Motor neuron (in vitro differentiated cells): ENCODE results near the gene RAI2. TPM values are rescaled to one million over a fixed set of nuclear protein-coding genes. Genes with fewer than 3 reads are reported as not detected.

Source experiments
- ATAC-seq, 8 experiments: fragments of 200-7000 bp; cut with Tn5 transposase; replicated peaks in 6 of 8; 2 replicates each; pipeline ENCODE4 v1.8.0; 2021; ENCODE audit warnings: mild to moderate bottlenecking in 8 of 8, moderate library complexity in 8 of 8
- H3K27ac ChIP-seq, 2 donors: fragments of 250-450 bp; sonication (Bioruptor Pico); 2 replicates each; pipeline ENCODE4 v1.9.0; 2021; ENCODE audit warnings: antibody characterized with exemption in 2 of 2, mild to moderate bottlenecking in 2 of 2, moderate library complexity in 1 of 2
- H3K4me1 ChIP-seq, 2 donors: fragments of 250-450 bp; sonication (Bioruptor Pico); replicated peaks in 1 of 2; 2 replicates each; pipeline ENCODE4 v1.6.1; 2021; ENCODE audit warnings: antibody characterized with exemption in 2 of 2, mild to moderate bottlenecking in 2 of 2, moderate library complexity in 1 of 2
- H3K4me3 ChIP-seq, 5 donors: fragments of 250-450 bp; sonication (Bioruptor Pico); 2 replicates each; pipeline ENCODE4 v1.9.0; 2021; ENCODE audit warnings: antibody characterized with exemption in 5 of 5, mild to moderate bottlenecking in 5 of 5, moderate library complexity in 4 of 5
- WGBS, 10 experiments: fragments of 450-650 bp; shearing (Covaris generic); methylation state at CpG; one replicate each; pipeline ENCODE4 v1.0.0; 2022; 5-methylcytosine and 5-hydroxymethylcytosine counted together
- in situ Hi-C, 9 experiments: fragments of 400-800 bp; cut with MboI; loops; one replicate each; pipeline ENCODE4 v1.15.0; 2021; ENCODE audit warnings: low sequenced_read_pairs in 9 of 9, low pct_unique_long_range_greater_than_20kb in 2 of 9; ENCODE audit not compliant: unreplicated experiment in 9 of 9
- total RNA-seq, 8 experiments: library from RNA; unstranded; fragments of 300-600 nt; gene quantifications; 2 replicates each; pipeline versions ENCODE4 v1.2.3 to v1.2.4, GENCODE V29; 2022

Gene RAI2
- total RNA-seq, 8 experiments from 2014 or later, result 0.52 to 5.2 (median 3.8) TPM; not detected in 2

DNA sequence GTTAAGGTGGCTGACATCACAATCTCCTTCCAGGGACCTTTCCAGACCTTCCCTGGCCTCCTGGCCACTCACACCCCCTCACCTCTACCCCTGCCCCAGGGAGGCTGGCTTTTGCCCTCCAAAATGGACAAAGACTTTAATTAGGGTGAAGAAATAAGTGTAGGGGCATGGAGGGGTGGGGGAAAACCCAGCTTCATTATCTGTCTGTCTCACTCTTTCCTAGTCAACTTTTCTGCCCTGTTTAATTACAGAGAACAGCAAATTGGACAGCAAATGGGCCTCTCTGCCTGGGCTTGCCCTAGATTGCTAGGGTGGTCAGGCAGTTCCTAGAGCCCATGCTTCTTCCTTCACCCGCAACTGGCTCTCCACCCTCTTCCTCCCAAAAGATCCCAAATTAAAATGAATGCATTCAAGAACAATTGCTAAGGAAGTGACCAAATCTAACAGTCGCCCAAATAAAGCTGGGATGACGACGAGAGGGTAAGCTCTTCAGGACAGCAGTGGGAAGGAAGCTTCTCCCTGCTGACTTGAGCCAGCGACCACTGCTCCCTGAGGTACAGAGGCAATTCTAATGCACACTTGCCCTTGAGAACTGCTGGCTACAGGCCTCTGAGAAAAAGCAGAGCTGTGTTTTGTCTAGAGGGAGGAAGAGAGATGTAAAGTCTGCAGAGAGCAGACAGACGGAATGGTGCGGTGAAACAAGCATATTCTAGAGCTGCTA lies 12.4 kb downstream of the RAI2 start:
- peaks cover 0 to 13% of the 10 kb centered on the region in 2 donors for H3K4me1 ChIP-seq
- WGBS, 10 experiments, result 61 to 81% methylated on average over 3 of the region's 7 CpGs; no CpG with 5 or more reads in 8 of the 10 experiments
- ATAC-seq, result no peak
- in situ Hi-C loops, result no loop called here
- H3K4me3 ChIP-seq, result no peak overlapping the region
- no peak overlapping the region for H3K27ac ChIP-seq

DNA sequence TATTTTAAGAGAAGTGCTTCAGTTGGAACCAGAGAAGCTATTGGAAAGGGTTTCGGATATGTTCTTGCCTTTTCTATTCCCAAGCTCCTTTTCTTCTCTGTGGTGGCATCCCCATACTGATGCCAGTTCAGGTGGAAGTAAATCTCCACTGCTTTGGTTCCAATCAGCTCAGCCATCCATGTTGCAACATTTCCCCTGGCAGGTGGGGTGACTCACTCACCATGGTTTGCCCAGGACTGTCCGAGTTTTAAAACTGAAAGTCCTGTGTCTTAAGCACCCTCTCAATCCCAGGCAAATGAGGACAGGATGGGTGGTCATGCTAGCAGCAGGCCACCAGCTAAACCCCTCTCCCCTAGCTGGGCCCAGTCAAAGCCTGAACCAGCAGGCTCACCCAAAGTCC lies 15.1 kb downstream of the RAI2 start:
- H3K4me3 ChIP-seq, result no peak overlapping the region
- in situ Hi-C loops, result no loop called here
- WGBS, 10 experiments, result 0 to 100% (median 63%) methylated on average over 1 to 2 of the region's 2 CpGs; no CpG with 5 or more reads in 6 of the 10 experiments
- H3K27ac ChIP-seq, result no peak overlapping the region
- ATAC-seq, result no peak
- peaks cover 5 to 22% of the 10 kb centered on the region in 2 donors for H3K4me1 ChIP-seq

DNA sequence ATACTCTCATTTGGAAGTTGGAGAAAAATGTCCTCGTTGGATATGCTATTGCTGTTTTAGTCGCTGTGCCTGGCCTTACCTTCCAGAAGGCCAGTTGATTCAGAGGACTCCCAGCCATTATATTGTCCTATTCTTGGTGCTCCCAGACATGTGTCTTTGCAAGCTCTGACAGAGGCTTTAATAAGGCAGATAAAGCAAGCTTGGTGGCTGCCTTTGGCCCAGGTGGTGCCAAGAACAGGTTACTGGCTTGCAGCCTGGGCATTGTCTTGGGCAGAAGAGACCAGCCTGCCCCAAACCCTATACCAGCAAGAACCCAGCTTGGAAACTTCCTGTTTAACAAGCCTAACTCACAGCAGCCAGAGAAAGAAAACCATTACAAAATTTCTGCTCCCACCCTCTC lies 16.9 kb downstream of the RAI2 start:
- in situ Hi-C loops, result no loop called here
- peaks cover 5 to 22% of the 10 kb centered on the region in 2 donors for H3K4me1 ChIP-seq
- H3K27ac ChIP-seq, result no peak overlapping the region
- WGBS, 10 experiments, result 17 to 60% methylated on average over 1 to 2 of the region's 2 CpGs; no CpG with 5 or more reads in 8 of the 10 experiments
- no peak overlapping the region for H3K4me3 ChIP-seq
- no peak for ATAC-seq

DNA sequence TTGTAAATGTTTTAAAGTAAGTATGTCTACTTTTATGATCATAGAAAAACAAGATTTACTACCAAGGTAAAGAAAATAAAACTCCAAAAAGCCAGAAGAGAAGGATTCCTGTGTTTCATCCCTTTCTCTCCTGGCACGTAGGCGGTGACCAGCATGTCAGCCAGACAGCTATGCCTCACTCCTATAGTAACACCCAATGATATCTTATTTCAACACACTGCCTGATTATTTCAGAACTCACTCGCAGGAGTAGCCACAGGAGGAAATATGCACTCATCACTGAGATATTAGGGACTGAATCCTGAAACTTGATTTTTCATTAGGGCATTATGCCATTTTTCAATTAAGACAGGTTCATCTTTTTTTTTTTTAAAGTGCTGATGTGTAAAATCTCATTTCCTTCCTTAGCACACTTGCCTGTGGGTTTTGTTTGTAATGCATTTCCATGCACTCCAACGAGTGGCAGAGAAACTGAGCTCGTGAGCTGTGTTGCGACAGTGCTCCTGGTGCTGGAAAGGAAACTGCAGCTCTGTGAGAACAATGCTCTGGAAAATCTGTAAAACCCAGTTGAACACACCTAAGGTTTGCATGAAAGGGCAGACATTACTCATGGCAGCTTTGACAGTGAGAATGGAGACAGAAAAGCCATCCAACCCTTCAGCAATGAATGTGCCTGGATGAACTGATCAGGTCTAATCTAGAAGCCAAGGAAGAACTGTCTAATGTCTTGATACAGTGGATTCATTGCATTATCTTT lies 18.2 kb downstream of the RAI2 start:
- ATAC-seq, result peak in 6 of 8 experiments; percentile 23 to 64 (median 54)
- Histone ChIP-seq H3K4me3 (no peak overlapping the region), H3K4me1 (peaks cover 5 to 22% of the 10 kb centered on the region in 2 donors), H3K27ac (no peak overlapping the region)
- in situ Hi-C loops, result no loop called here
- WGBS, 10 experiments, result 0 to 100% (median 44%) methylated on average over 1 to 5 of the region's 6 CpGs; no CpG with 5 or more reads in 3 of the 10 experiments

DNA sequence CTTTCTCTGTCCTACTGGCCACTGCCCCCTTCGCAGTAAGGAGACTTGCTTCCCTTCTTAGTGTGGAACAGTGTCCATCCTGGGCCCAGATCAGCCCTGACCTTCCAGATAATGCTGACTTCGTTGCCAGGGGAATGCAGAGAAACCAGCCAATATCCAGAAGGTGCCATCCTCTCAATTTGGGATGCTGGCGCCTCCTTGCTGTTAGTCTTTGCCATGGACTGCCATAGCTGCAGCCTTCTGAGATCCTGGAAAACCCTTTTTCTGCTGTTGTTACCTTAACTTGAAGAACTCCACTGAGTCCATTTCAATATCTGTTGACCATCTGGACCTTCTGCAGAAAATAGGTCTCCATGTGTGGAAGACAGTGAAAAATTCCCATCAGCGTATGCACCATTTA lies 21.8 kb downstream of the RAI2 start:
- Histone ChIP-seq H3K27ac (no peak overlapping the region), H3K4me3 (no peak overlapping the region), H3K4me1 (peaks cover 15 to 32% of the 10 kb centered on the region in 2 donors)
- 48 to 90% methylated on average over 2 to 3 of the region's 4 CpGs; no CpG with 5 or more reads in 8 of the 10 experiments for WGBS, 10 experiments
- in situ Hi-C loops, result no loop called here
- no peak for ATAC-seq

DNA sequence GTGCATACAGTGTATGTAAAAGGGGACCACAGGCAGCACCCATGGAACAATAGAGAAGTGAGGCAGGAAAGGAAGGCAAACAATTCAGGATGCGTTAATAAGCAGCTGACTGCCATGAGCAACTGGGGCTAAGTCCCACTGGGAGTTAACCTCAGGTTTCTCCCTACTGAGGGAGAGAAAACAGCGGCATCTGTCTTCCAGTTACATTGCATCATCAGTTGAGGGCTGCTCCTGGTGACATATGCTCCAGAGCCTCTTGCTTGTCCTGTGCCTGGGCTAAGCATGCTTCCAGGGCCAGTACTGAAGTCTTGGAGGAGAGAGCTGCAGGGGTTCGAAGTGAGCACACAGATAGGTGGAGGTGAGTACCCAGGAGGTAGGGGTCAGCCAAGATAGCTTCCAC lies 24.3 kb downstream of the RAI2 start:
- H3K4me3 ChIP-seq, result no peak overlapping the region
- peaks cover 10 to 18% of the 10 kb centered on the region in 2 donors for H3K4me1 ChIP-seq
- peak overlapping the region in 1 of 2 donors; percentile 33 for H3K27ac ChIP-seq
- ATAC-seq, result peak in 5 of 8 experiments; percentile 87 to 97 (median 94)
- in situ Hi-C loops, result no loop called here
- 17 to 32% (median 20%) methylated on average over 1 to 2 of the region's 3 CpGs; no CpG with 5 or more reads in 7 of the 10 experiments for WGBS, 10 experiments

DNA sequence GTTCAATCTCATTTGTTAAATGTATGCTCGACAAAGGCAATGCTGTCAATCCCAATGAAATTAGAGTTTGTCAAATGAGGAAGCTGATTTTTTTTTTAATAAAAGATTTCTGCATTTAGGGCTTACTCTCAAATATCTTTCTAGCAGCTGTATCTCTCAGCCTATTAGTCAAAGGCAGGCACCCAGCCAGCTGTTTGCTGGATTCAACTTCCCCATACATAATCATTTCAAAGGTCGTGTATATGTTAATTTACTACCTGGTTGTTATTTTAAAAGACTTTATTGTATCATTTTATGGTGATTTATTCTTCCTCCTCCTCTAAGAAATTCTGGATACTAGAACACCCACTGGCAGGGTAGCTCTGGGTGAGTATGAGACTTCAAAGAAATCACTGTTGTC lies 27.1 kb downstream of the RAI2 start:
- Histone ChIP-seq H3K4me1 (peaks cover 10 to 17% of the 10 kb centered on the region in 2 donors), H3K4me3 (no peak overlapping the region), H3K27ac (no peak overlapping the region)
- in situ Hi-C loops, result no loop called here
- no peak for ATAC-seq
- WGBS, 10 experiments, result 0 to 67% (median 20%) methylated on average over 1 to 2 of the region's 2 CpGs; no CpG with 5 or more reads in 5 of the 10 experiments

DNA sequence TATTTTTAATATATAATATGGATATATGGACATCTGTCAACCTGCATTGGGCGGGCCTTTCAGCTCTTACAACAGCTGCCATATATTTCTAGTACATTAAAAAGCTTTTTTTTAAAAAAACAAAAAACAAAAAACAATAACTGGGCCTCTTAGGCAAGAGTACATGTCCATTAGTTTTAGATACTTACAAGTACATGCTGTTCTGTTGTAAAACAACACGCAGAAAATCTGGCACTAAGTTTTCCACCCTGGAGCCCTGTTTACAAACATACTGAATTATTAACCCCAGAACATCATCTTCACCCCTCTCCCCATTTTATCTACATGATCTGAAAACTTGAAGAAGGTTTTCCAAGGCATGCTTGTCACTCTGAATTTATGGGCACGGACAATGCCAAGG lies 29.8 kb downstream of the RAI2 start:
- in situ Hi-C loops, result no loop called here
- 20 to 88% (median 52%) methylated on average over 1 to 3 of the region's 3 CpGs; no CpG with 5 or more reads in 7 of the 10 experiments for WGBS, 10 experiments
- Histone ChIP-seq H3K4me3 (no peak overlapping the region), H3K27ac (no peak overlapping the region), H3K4me1 (peaks cover under 1 to 14% of the 10 kb centered on the region in 2 donors)
- ATAC-seq, result no peak

DNA sequence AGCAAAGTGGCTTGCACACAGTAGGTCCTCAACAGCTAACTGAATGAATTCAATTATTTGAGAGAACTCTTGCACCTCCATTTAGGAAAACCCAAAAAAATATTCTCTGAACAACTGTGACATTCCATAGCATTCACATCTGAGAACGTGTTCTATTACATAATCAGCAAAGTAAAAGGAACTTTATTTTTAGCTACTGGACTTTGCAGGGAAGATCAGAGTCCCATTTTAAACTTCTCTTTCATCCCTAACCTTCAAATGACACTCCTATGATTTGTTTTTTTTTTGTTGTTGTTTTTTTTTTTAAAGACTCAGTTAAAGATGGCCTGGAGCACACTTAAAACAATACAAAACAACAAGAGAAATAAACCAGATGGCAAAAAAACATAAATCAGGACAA lies 30.9 kb downstream of the RAI2 start:
- Histone ChIP-seq H3K4me1 (peaks cover 0 to 13% of the 10 kb centered on the region in 2 donors), H3K4me3 (no peak overlapping the region), H3K27ac (no peak overlapping the region)
- ATAC-seq, result no peak
- in situ Hi-C loops, result no loop called here
- WGBS, 10 experiments, result 0 to 100% (median 20%) methylated on average over 1 of the region's 1 CpG; no CpG with 5 or more reads in 5 of the 10 experiments

DNA sequence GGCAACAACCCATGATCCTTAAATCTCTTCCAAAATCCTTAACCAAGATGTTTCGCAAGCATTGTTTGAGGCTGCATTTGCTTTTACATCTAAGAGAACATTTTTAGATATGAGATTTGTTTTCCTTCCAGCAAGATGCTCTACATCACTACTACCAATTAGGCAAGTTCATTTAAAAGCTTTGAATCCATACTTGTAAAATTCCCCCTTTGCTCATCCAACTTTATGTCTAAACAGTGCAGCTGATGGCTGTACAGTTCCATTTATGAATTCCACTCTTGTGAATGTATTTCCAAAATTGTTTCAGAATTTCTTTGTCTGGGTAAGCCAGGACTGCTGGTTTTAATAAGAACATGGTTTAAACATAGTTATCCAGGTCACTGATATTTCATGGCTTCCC lies 31.5 kb downstream of the RAI2 start:
- WGBS, 10 experiments, result 69 to 100% methylated on average over 1 of the region's 1 CpG; no CpG with 5 or more reads in 8 of the 10 experiments
- no peak overlapping the region for H3K27ac ChIP-seq
- in situ Hi-C loops, result no loop called here
- H3K4me3 ChIP-seq, result no peak overlapping the region
- H3K4me1 ChIP-seq, result peaks cover 0 to 7% of the 10 kb centered on the region in 2 donors
- no peak for ATAC-seq

DNA sequence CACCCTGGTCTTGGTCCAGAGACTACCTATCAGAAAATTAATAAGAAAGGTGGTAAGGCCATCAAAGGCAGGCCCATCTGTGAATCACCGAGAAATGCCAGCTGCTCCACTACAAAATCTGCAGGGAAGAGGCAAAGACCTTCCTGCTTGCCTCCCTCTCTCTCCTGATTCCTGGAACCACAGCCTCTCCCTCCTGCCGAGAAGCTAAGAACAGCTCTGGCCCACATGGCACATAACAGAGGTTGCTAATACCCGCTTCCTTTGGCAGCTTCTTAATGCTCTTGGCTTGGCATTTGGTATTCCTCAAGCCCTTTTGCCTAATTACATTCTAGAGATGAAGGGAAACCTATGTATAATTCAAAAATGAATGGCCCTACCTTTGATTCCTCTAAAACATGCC lies 32.9 kb downstream of the RAI2 start:
- WGBS, 10 experiments, result 41 to 100% methylated on average over 1 to 2 of the region's 3 CpGs; no CpG with 5 or more reads in 8 of the 10 experiments
- Histone ChIP-seq H3K27ac (no peak overlapping the region), H3K4me3 (no peak overlapping the region), H3K4me1 (no peaks in the 10 kb centered on the region)
- ATAC-seq, result no peak
- in situ Hi-C loops, result no loop called here

DNA sequence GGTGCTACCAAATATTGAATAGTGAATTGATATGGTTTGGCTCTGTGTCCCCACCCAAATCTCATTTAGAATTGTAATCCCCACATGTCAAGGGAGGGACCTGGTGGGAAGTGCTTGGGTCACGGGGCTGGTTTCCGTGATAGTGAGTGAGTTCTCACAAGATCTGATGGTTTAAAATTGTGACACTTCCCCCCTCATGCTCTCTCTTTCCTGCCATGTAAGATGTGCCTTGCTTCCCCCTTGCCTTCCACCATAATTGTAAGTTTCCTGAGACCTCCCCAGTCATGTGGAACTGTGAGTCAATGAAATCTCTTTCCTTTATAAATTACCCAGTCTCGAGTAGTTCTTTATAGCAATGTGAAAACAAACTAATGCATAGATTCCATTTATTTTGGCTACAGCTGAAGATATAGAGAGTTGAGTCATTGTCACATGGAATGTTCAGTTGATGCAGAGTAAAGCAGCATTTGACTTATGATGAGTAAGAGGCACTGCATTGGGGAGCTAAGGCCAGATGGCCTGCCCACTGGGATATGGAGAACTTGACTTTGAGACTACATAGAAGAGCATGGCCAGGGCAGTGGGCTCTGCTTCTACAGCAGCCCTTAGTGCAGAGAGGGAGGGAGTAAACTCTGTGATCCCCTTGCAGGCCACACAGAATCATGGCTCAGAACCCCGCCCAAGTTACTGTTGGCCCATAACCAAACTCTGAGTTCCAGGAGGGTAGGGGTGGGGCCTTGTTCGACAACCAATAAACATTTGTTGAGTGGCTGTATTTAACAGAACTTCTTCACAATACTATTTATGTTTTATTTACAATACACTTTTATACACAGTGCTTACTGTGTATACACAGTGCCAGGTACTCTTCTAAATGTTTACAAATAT lies 34.2 kb downstream of the RAI2 start:
- Histone ChIP-seq H3K4me3 (no peak overlapping the region), H3K4me1 (no peaks in the 10 kb centered on the region), H3K27ac (no peak overlapping the region)
- in situ Hi-C loops, result no loop called here
- ATAC-seq, result peak in 2 of 8 experiments; percentile 55 to 70
- WGBS, 10 experiments, result 6 to 55% methylated on average over 2 to 3 of the region's 5 CpGs; no CpG with 5 or more reads in 8 of the 10 experiments
